Omental fat pad (tissue), 4 donors: ENCODE measurements around the gene MAD2L2. TPM values are rescaled to one million over a fixed set of nuclear protein-coding genes. Genes with fewer than 3 reads are reported as not detected.

Experiments used
- ATAC-seq: fragments of 150-250 bp; one replicate; pipeline ENCODE4 v1.9.1; 2016; ENCODE audit warnings: mild to moderate bottlenecking, moderate library complexity; ENCODE audit not compliant: low FRiP score
- DNase-seq: peaks from one replicate; pipeline ENCODE4 v3.0.0-alpha.2; 2019; ENCODE audit warnings: low spot score
- total RNA-seq, 4 donors: library from RNA; depleted of rRNA; stranded (reverse); fragments of >200 nt; gene quantifications; one replicate each; pipeline ENCODE4 v1.1.0, GENCODE V29; 2016
- TF ChIP-seq, protein P1 (sequence below), 3 donors: fragments of 450-650 bp; IDR thresholded peaks; one replicate each; pipeline ENCODE4 v1.5.1; 2016 to 2017; ENCODE audit warnings: antibody characterized with exemption in 3 of 3, mild to moderate bottlenecking in 3 of 3, moderate library complexity in 2 of 3

MAD2L2 gene
- total RNA-seq, 4 donors from 2014 or later: 20.2 to 41.3 (median 35.7) TPM

DNA sequence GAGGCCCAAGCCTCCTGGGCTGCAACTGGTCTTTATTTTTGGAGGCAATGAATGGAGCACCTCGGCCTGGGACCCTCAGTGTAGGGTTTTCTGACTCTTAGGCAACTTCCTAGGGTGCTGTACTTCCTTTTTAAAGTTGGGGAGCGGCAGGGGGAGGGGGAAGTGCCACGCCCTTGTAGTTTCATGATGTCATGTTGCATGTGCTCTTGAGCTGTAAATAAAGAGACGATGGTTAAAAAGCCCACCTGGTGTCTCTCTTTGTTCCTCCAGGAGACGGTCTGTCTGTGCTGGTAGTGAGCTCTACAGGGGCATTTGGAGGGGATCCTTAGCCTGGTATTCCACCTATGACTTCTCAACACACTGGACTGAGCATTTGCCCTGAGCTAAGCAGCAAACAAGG, 44.7 kb upstream of the MAD2L2 start:
- TF ChIP-seq, protein P1, sequence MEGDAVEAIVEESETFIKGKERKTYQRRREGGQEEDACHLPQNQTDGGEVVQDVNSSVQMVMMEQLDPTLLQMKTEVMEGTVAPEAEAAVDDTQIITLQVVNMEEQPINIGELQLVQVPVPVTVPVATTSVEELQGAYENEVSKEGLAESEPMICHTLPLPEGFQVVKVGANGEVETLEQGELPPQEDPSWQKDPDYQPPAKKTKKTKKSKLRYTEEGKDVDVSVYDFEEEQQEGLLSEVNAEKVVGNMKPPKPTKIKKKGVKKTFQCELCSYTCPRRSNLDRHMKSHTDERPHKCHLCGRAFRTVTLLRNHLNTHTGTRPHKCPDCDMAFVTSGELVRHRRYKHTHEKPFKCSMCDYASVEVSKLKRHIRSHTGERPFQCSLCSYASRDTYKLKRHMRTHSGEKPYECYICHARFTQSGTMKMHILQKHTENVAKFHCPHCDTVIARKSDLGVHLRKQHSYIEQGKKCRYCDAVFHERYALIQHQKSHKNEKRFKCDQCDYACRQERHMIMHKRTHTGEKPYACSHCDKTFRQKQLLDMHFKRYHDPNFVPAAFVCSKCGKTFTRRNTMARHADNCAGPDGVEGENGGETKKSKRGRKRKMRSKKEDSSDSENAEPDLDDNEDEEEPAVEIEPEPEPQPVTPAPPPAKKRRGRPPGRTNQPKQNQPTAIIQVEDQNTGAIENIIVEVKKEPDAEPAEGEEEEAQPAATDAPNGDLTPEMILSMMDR (IDR thresholded peaks at IDR 0.05): no peak
- DNase-seq (no peak), ATAC-seq (no peak)

DNA sequence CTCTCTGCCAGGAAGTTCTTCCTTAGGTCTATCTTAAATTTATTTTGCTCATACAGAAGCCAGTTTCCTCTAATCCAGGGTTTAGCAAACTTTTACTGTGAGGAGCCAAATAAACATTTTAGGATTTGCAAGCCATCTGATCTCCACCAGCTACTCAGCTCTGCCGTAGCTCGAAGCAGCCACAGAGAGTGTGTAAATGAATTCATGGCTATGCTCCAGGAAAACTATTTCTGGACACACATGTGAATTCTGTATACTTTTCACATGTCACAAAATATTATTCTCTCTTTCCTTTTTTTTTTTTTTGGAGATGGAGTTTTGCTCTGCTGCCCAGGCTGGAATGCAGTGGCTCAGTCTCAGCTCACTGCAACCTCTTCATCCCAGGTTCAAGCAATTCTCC, 41.6 kb upstream of the MAD2L2 start:
- TF ChIP-seq, protein P1 (IDR thresholded peaks at IDR 0.05): no peak
- ATAC-seq (no peak), DNase-seq (no peak)

DNA sequence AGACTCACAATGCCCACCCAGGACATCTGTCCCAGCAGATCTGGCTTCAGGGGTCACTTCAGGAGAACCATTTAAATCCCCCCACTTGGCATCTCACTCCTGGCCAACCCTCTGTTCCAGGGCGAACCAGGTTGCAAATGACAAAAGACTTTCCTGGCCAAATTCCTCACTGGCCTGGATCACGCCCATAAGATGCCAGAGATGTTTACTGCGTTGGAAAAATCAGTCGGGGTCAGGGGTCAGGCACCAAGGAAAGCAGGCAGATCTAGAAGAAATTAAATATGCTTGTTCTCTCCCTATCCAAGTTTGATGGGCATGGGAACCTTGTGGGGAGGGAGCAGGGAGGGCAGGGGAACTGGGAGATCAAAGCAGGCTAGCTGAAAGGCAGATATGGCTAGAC, 40.4 kb upstream of the MAD2L2 start:
- TF ChIP-seq, protein P1 (IDR thresholded peaks at IDR 0.05): no peak
- ATAC-seq: peak; percentile 8
- DNase-seq: no peak

DNA sequence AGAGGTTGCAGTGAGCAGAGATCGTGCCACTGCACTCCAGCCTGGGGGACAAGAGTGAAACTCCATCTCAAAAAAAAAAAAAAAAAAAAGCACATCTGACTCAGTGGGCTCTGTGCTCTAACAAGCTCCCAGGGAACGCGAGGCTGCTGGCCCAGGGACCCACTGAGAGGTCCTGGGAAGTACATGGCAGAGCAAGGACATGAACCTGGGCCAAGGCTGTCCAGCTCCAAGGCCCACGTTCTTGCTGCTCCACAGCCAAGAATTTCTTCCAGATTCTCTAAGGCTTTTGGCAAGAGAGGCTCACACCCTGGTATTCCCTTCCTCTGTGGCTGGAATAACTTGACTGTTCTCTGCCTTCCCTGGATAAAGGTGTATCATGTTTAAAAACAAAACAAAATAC, 39.6 kb upstream of the MAD2L2 start:
- TF ChIP-seq, protein P1 (IDR thresholded peaks at IDR 0.05): no peak
- ATAC-seq (no peak), DNase-seq (no peak)

DNA sequence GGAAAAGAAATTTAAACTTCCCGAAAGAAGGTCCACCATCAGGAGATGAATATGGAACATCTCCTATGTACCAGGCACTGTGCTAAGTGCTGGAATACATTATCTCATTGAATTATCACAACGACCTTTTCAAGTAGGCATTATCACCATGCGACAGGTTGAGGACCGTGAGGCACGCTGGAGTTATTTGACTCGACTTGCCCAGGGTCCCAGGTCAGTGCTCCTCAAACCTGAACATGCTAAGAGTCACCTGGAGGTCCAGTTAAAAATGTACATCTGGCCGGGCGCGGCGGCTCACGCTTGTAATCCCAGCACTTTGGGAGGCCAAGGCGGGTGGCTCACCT, 39.1 kb upstream of the MAD2L2 start:
- ATAC-seq: no peak
- DNase-seq: no peak
- TF ChIP-seq, protein P1 (IDR thresholded peaks at IDR 0.05): peak in 1 of 3 donors; percentile 72

DNA sequence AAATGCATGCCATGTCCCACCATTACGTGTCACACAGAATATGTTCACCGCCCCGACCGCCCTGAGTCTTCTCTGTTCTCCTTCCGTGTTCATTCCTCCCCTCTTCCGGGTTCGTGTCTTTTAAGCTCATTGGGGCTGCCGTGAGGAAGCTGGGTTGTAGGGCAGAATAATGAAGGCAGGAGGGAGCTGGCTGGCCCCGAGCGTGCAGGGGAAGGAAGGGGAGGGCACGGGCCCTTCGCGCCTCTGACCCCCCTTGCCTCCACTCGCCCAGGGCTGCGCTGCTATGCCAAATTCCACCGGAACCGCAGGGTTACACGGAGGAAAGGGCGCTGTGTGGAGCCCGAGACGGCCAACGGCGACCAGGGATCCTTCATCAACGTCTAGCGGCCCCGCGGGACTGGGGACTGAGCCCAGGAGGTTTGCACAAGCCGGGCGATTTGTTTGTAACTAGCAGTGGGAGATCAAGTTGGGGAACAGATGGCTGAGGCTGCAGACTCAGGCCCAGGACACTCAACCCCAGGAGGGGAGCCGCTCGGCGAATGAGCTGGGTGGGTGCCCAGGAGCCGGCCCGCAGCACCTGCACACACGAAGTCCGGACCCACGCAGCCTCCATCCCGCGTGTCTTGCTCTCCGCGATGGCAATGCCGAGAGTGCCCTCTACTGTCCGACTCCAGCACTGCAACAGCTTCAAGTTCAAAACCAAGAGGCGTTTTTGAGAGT, 38.5 kb upstream of the MAD2L2 start:
- DNase-seq: peak; percentile 95
- TF ChIP-seq, protein P1 (IDR thresholded peaks at IDR 0.05): peak in 1 of 3 donors; percentile 74
- ATAC-seq: peak; percentile 76

DNA sequence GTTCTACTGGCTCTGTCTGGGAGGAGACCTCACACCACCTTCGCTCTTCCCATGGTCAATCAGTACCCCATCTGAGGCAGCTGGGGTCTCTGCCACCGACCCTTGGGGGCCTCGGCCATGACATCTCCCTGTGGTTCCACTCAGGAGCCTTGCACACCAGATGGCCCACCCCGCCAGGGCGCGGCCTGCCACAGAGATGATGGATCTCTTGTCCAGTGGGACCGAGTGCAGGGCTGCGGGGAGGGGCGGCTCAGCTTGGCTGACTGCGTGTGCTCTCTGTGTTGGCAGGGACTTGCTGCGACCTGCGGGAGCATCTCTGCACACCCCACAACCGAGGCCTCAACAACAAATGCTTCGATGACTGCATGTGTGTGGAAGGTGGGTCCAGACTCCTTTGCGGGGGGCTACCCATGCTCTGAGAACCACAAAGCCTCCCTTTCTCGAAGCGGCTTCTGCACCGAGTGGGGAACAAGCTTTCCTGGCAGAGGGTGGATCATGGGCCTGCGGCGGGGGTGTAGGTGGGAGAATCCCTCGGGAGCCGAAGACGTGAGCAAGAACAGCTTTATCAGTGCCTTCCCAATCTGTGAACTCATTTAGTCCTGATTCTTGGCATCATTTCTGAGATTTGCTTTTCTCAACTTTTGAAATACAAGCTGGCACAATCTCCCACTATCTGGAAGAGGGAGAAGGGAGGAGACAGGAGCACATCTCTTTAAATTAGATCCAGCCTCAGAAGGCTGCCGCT, 34.1 kb upstream of the MAD2L2 start:
- ATAC-seq (peak; percentile 85), DNase-seq (no peak)
- TF ChIP-seq, protein P1 (IDR thresholded peaks at IDR 0.05): no peak
